H9 (cell line): ENCODE data around the gene CDC42EP5. TPM values are rescaled to one million over a fixed set of nuclear protein-coding genes. Genes with fewer than 3 reads are reported as not detected.
"Not testable (repeated sequence)": the region's sequence is repeated elsewhere in the genome, so short reads cannot be mapped to it uniquely, and the experiment has no call there.

Experiments used
- DNase-seq: peaks from one replicate; pipeline ENCODE4 v3.0.0-alpha.2; 2017
- H2AFZ ChIP-seq: one replicate; pipeline ENCODE4 v1.6.1; 2013; ENCODE audit warnings: mild to moderate bottlenecking, low read length, control low read depth, moderate library complexity
- H2AK5ac ChIP-seq: 2 replicates; pipeline ENCODE4 v1.6.1; 2013; ENCODE audit warnings: low read length, control low read depth, mixed read lengths; ENCODE audit not compliant: insufficient read length
- H2BK120ac ChIP-seq: one replicate; pipeline ENCODE4 v1.6.1; 2013; ENCODE audit warnings: low read depth, mild to moderate bottlenecking, low read length, control low read depth, inconsistent platforms; ENCODE audit not compliant: poor library complexity, severe bottlenecking
- H2BK12ac ChIP-seq: 2 replicates; pipeline ENCODE4 v1.6.1; 2013; ENCODE audit warnings: low read length, control low read depth, mixed read lengths, low read depth; ENCODE audit not compliant: insufficient read length
- H2BK15ac ChIP-seq: 2 replicates; pipeline ENCODE4 v1.6.1; 2013; ENCODE audit warnings: low read depth, low read length, control low read depth
- H2BK20ac ChIP-seq: one replicate; pipeline ENCODE4 v1.6.1; 2013; ENCODE audit warnings: low read depth, mild to moderate bottlenecking, low read length, control low read depth, inconsistent platforms; ENCODE audit not compliant: poor library complexity, severe bottlenecking
- H2BK5ac ChIP-seq: 2 replicates; pipeline ENCODE4 v1.6.1; 2013; ENCODE audit warnings: low read length, control low read depth, mixed read lengths; ENCODE audit not compliant: insufficient read length
- H3K14ac ChIP-seq: 2 replicates; pipeline ENCODE4 v1.6.1; 2013; ENCODE audit warnings: low read length, control low read depth; ENCODE audit not compliant: insufficient read depth
- H3K18ac ChIP-seq: 2 replicates; pipeline ENCODE4 v1.6.1; 2013; ENCODE audit warnings: low read depth, mild to moderate bottlenecking, mixed read lengths, low read length, control low read depth; ENCODE audit not compliant: insufficient read length
- H3K23ac ChIP-seq: 2 replicates; pipeline ENCODE4 v1.6.1; 2013; ENCODE audit warnings: low read length, control low read depth, mixed read lengths, low read depth; ENCODE audit not compliant: insufficient read length
- H3K23me2 ChIP-seq: 2 replicates; pipeline ENCODE4 v1.6.1; 2013; ENCODE audit warnings: low read depth, mild to moderate bottlenecking, mixed read lengths, low read length, control low read depth; ENCODE audit not compliant: insufficient read length, poor library complexity, severe bottlenecking
- H3K27ac ChIP-seq: 2 replicates; pipeline ENCODE4 v1.5.1; 2013; ENCODE audit warnings: low read length, control low read depth, mixed read lengths, low read depth; ENCODE audit not compliant: insufficient read length
- H3K27me3 ChIP-seq: 2 replicates; pipeline ENCODE4 v1.6.1; 2013; ENCODE audit warnings: low read length, control low read depth, inconsistent platforms; ENCODE audit not compliant: insufficient read depth
- H3K4ac ChIP-seq: 2 replicates; pipeline ENCODE4 v1.6.1; 2013; ENCODE audit warnings: low read depth, mild to moderate bottlenecking, control low read depth, inconsistent platforms, low read length, moderate library complexity
- H3K4me1 ChIP-seq: 2 replicates; pipeline ENCODE4 v1.6.1; 2013; ENCODE audit warnings: low read length, control low read depth, inconsistent platforms; ENCODE audit not compliant: insufficient read depth
- H3K4me2 ChIP-seq: 2 replicates; pipeline ENCODE4 v1.6.1; 2013; ENCODE audit warnings: low read length, control low read depth, mixed read lengths; ENCODE audit not compliant: insufficient read length, insufficient read depth
- H3K56ac ChIP-seq: 2 replicates; pipeline ENCODE4 v1.6.1; 2013; ENCODE audit warnings: low read depth, mild to moderate bottlenecking, mixed read lengths, low read length, control low read depth; ENCODE audit not compliant: insufficient read length
- H3K79me1 ChIP-seq: 2 replicates; pipeline ENCODE4 v1.6.1; 2013; ENCODE audit warnings: low read depth, mild to moderate bottlenecking, moderate library complexity, low read length, control low read depth, inconsistent platforms; ENCODE audit not compliant: insufficient read depth, poor library complexity, severe bottlenecking
- H3K79me2 ChIP-seq: 2 replicates; pipeline ENCODE4 v1.6.1; 2013; ENCODE audit warnings: low read length, control low read depth, inconsistent platforms; ENCODE audit not compliant: insufficient read depth
- H3K9ac ChIP-seq: 2 replicates; pipeline ENCODE4 v1.6.1; 2013; ENCODE audit warnings: low read length, control low read depth, mixed read lengths; ENCODE audit not compliant: insufficient read length; ENCODE audit errors: extremely low read depth
- H3K9me3 ChIP-seq: one replicate; pipeline ENCODE4 v1.6.1; 2013; ENCODE audit warnings: low read depth, low read length, inconsistent platforms; ENCODE audit not compliant: control insufficient read depth
- H3T11ph ChIP-seq: one replicate; pipeline ENCODE4 v1.6.1; 2013; ENCODE audit warnings: mild to moderate bottlenecking, low read length, control low read depth, inconsistent platforms
- H4K20me1 ChIP-seq: one replicate; pipeline ENCODE4 v1.6.1; 2013; ENCODE audit not compliant: control insufficient read depth, insufficient read length, insufficient read depth
- H4K5ac ChIP-seq: 2 replicates; pipeline ENCODE4 v1.6.1; 2013; ENCODE audit warnings: low read depth, mild to moderate bottlenecking, mixed read lengths, low read length, control low read depth; ENCODE audit not compliant: insufficient read length
- H4K8ac ChIP-seq: replicated peaks from 2 replicates; pipeline ENCODE4 v1.6.1; 2013; ENCODE audit warnings: low read length, control low read depth, mixed read lengths, low read depth; ENCODE audit not compliant: insufficient read length
- H4K91ac ChIP-seq: 2 replicates; pipeline ENCODE4 v1.6.1; 2013; ENCODE audit warnings: low read depth, mild to moderate bottlenecking, moderate library complexity, mixed read lengths, low read length, control low read depth; ENCODE audit not compliant: insufficient read length
- H3K27ac Mint-ChIP-seq, 3 experiments: 2 replicates in 2 of 3; 3 replicates in 1 of 3; pipeline ENCODE4 v1.8.0; 2020 to 2021; ENCODE audit warnings: mixed read lengths in 3 of 3, mild to moderate bottlenecking in 1 of 3, moderate library complexity in 1 of 3
- H3K27me3 Mint-ChIP-seq: 2 replicates; pipeline ENCODE4 v1.8.0; 2021; ENCODE audit warnings: low read depth, mild to moderate bottlenecking, moderate library complexity, mixed read lengths
- H3K36me3 Mint-ChIP-seq, 3 experiments: 2 replicates in 2 of 3; 3 replicates in 1 of 3; pipeline ENCODE4 v1.8.0; 2020 to 2021; ENCODE audit warnings: low read depth in 3 of 3, mixed read lengths in 3 of 3; ENCODE audit not compliant: insufficient read depth in 1 of 3
- H3K4me1 Mint-ChIP-seq, 2 experiments: 2 replicates each; pipeline ENCODE4 v1.8.0; 2020; ENCODE audit warnings: mixed read lengths in 2 of 2
- H3K4me3 Mint-ChIP-seq, 2 experiments: 2 replicates in 1 of 2; 3 replicates in 1 of 2; pipeline ENCODE4 v1.8.0; 2020 to 2021; ENCODE audit warnings: mild to moderate bottlenecking in 2 of 2, mixed read lengths in 2 of 2, moderate library complexity in 1 of 2
- H3K9me3 Mint-ChIP-seq, 2 experiments: 2 replicates in 1 of 2; 3 replicates in 1 of 2; pipeline ENCODE4 v1.8.0; 2020; ENCODE audit warnings: mild to moderate bottlenecking in 2 of 2, mixed read lengths in 2 of 2, moderate library complexity in 1 of 2
- CTCF ChIP-seq: fragments of 200-600 bp; sonication (generic); conservative IDR thresholded peaks from 3 replicates; pipeline ENCODE4 v1.8.0; 2021; ENCODE audit warnings: antibody characterized with exemption, mild to moderate bottlenecking
- WGBS: extraction: QIAGEN DNeasy Blood & Tissue Kit; methylation state at CpG from one replicate; pipeline ENCODE4 v1.1.7; 2013; ENCODE audit warnings: missing lambda C conversion rate, low lambda C conversion rate, mixed read lengths; ENCODE audit not compliant: insufficient read length; ENCODE audit errors: extremely low coverage; 5-methylcytosine and 5-hydroxymethylcytosine counted together
- total RNA-seq: library from RNA; stranded (reverse); gene quantifications from 2 replicates; pipeline ENCODE4 v1.2.1, GENCODE V29; 2021

CDC42EP5 gene
- total RNA-seq, 1 experiment from 2014 or later = 1.6 TPM

- no peaks in the 10 kb centered on the region for H3K27me3 ChIP-seq
- H3K79me2 ChIP-seq = no peaks in the 10 kb centered on the region
- peaks cover 56% of the 10 kb centered on the region for H3K9me3 ChIP-seq
- no peak overlapping the region for H3K27ac ChIP-seq
- peaks cover 85 to 93% of the 10 kb centered on the region in 2 experiments for H3K9me3 Mint-ChIP-seq
- H3K4ac ChIP-seq = no peak overlapping the region
- TF ChIP-seq CTCF = no peak
- H3K27ac Mint-ChIP-seq = no peak overlapping the region
- no peak overlapping the region for H2BK20ac ChIP-seq
- no peaks in the 10 kb centered on the region for H3K4me1 ChIP-seq
- H2BK15ac ChIP-seq = no peak overlapping the region
- no peaks in the 10 kb centered on the region for H3K23me2 ChIP-seq
- H4K91ac ChIP-seq = no peak overlapping the region
- H4K5ac ChIP-seq = no peak overlapping the region
- no peak overlapping the region for H3K4me3 Mint-ChIP-seq
- H3K9ac ChIP-seq = no peak overlapping the region
- H2BK5ac ChIP-seq = no peak overlapping the region
- peaks cover 9% of the 10 kb centered on the region for H3K27me3 Mint-ChIP-seq
- no peak overlapping the region for H2AFZ ChIP-seq
- no peak overlapping the region for H2BK12ac ChIP-seq
- H3K4me1 Mint-ChIP-seq = no peaks in the 10 kb centered on the region
- H3K4me2 ChIP-seq = no peak overlapping the region
- peaks cover 5 to 35% (median 12%) of the 10 kb centered on the region in 3 experiments; a peak in 6 of 7 replicates for H3K36me3 Mint-ChIP-seq
- H3T11ph ChIP-seq = no peak overlapping the region
- no peaks in the 10 kb centered on the region for H4K20me1 ChIP-seq
- no peak for DNase-seq
- no peaks in the 10 kb centered on the region for H3K79me1 ChIP-seq
- H3K23ac ChIP-seq = no peak overlapping the region
- no peak overlapping the region for H2BK120ac ChIP-seq
- H4K8ac ChIP-seq = no peak overlapping the region
- no peak overlapping the region for H3K18ac ChIP-seq
- no peak overlapping the region for H2AK5ac ChIP-seq
- no peak overlapping the region for H3K14ac ChIP-seq
- no CpG with 5 or more reads among the region's 3 CpGs for WGBS
- no peak overlapping the region for H3K56ac ChIP-seq
These were observed 42.1 kb upstream of the CDC42EP5 start for GRCh38 chr19:54515156-54515555.

- Mint-ChIP-seq H3K9me3 (peaks cover 71 to 84% of the 10 kb centered on the region in 2 experiments), H3K36me3 (peaks cover 2 to 28% (median 11%) of the 10 kb centered on the region in 3 experiments; a peak in 6 of 7 replicates)
- H3T11ph ChIP-seq, H3K27ac ChIP-seq, H3K4me1 ChIP-seq, H2BK20ac ChIP-seq, H4K20me1 ChIP-seq, H3K27me3 ChIP-seq, H3K79me1 ChIP-seq, DNase-seq, H3K79me2 ChIP-seq, H2AK5ac ChIP-seq, H3K4me1 Mint-ChIP-seq, H2BK120ac ChIP-seq, H4K8ac ChIP-seq, H3K4ac ChIP-seq, H3K4me3 Mint-ChIP-seq, H3K23ac ChIP-seq, H3K23me2 ChIP-seq, H3K14ac ChIP-seq, H3K27ac Mint-ChIP-seq, H2AFZ ChIP-seq, H3K9ac ChIP-seq, H3K56ac ChIP-seq, H4K91ac ChIP-seq, H3K27me3 Mint-ChIP-seq, H3K18ac ChIP-seq, H2BK5ac ChIP-seq, H2BK15ac ChIP-seq, H4K5ac ChIP-seq, H2BK12ac ChIP-seq, H3K4me2 ChIP-seq: not testable (repeated sequence)
- H3K9me3 ChIP-seq = peaks cover 33% of the 10 kb centered on the region
- no CpG with 5 or more reads among the region's 21 CpGs for WGBS
These were observed 36.3 kb upstream of the CDC42EP5 start for GRCh38 chr19:54509200-54509940.
